NCI-H446 (cell line): ENCODE data around the gene TCF7L1.
"Not testable (repeated sequence)": the region's sequence is repeated elsewhere in the genome, so short reads cannot be mapped to it uniquely, and the experiment has no call there.

ENCODE experiments used
- DNase-seq, 2 experiments: peaks; one replicate each; lab custom pipeline; 2025; lab: John Stamatoyannopoulos, UW

Gene TCF7L1

GRCh38 chr2:85326406-85327159, 193.4 kb downstream of the TCF7L1 start:
- DNase-seq = no peak

DNA sequence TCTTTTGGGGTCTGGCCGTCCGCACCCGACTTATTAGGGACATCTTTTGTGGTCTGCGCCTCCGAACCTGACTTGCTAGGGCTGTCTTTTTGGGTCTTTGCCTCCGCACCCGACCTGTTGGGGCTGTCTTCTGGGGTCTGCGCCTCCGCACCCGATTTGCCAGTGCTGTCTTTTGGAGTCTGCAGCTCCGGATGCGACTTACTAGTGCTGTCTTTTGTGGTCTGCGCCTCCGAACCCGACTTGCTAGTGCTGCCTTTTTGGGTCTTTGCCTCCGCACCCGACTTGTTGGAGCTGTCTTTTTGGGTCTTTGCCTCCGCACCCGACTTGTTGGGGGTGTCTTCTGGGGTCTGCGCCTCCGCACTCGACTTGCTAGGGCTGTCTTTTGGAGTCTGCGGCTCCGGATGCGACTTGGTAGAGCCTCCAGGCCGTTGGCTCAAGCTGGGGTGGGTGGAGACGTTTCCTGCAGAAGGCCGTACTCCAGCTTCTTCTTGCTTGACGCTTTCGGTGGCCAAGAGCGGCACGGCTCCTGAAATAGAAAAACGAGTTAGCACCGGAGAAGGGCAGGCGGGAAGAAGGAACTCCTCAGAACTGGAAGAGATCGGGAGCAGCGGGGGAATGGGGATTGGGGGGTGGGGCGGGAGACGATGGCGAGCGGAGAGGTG, 194.1 kb downstream of the TCF7L1 start:
- DNase-seq = no peak

- DNase-seq = peak; percentile 88 to 96
These were observed 194.8 kb downstream of the TCF7L1 start, which contains the start of gene TGOLN2 for GRCh38 chr2:85327822-85328617. Gene TGOLN2 (minus strand): TSS chr2:85327989. CDS start chr2:85327962, 27 bp downstream.

DNA sequence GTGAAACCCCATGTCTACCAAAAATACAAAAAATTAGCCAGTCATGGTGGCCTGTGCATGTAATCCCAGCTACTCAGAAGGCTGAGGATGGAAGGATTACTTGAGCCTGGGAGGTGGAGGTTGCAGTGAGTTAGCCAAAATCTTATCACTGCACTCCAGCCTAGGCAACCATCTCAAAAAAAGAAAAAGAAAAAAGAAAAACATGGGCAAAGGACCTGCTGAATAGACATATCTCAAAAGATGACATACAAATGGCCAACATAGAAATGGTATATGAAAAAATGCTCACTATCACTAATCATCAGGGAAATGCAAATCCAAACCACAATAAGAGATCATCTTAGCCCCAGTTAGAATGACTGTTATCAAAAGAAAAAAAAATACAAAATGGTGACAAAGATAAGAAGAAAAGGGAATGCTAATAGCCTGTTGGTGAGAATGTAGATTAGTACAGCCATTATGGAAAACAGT, 196.0 kb downstream of the TCF7L1 start:
- DNase-seq = no peak

GRCh38 chr2:85329701-85330100, 196.5 kb downstream of the TCF7L1 start:
- not testable (repeated sequence) for DNase-seq

DNA sequence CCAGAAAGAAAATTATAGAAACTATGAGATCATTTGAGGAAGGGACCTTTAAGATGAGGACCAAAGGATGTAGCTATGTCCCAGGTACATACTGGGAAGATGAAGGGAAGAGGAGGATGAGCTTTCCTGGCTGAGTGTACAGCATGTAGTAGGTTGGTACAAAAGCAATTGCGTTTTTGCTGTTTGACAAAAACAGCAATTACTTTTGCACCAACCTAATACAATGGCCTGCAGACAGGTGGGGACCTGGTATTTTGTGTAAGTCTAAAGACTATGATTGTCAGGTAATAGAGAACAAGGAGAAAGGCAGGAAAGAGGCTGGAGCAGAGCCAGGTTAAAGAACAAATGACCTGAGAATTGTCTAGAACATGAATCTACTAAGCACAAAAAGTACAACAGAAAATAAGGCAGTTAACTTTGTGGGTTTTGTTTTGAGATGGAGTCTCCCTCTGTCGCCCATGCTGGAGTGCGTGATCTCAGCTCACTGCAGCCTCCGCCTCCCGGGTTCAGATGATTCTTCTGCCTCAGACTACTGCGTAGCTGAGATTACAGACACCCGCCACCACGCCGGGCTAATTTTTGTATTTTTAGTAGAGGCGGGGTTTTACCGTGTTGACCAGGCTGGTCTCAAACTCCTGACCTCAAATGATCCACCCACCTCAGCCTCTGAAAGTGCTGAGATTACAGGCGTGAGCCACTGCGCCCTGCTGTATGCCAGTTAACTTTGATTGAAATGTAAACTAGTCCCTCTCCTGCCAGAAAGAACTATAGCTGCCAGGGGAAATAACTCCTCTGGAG, 197.8 kb downstream of the TCF7L1 start:
- no peak for DNase-seq

DNA sequence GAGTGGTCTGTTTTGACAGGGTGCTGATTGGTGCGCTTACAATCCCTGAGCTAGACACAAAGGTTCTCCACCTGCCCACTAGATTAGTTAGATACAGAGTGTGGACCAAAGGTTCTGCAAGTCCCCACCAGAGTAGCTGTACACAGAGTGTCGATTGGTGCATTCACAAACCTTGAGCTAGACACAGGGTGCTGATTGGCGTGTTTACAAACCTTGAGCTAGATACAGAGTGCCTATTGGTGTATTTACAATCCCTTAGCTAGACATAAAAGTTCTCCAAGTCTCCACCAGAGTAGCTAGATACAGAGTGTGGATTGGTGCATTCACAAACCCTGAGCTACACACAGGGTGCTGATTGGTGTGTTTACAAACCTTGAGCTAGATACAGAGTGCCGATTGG, 200.7 kb downstream of the TCF7L1 start:
- not testable (repeated sequence) for DNase-seq

DNA sequence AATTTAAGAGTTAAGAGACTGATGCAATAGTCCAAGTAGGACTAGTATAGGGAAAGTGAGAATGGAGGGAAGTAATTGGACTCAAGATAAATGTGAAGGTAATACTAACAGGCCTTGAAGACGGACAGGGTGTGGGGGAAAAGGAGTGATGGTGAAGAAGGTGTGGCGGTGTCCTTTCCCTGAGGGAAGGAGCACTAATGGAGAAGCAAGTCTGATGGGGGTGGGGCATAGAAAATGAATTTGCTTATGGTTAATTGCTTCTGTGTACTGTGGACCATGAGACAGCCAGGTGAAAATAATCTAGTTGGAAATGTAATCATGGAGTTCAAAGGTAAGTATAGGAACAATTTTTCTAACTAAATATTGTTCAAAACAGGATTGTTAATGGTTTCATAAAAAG, 201.7 kb downstream of the TCF7L1 start:
- no peak for DNase-seq

- no peak for DNase-seq
These were observed 207.1 kb downstream of the TCF7L1 start for GRCh38 chr2:85340034-85340892.

DNA sequence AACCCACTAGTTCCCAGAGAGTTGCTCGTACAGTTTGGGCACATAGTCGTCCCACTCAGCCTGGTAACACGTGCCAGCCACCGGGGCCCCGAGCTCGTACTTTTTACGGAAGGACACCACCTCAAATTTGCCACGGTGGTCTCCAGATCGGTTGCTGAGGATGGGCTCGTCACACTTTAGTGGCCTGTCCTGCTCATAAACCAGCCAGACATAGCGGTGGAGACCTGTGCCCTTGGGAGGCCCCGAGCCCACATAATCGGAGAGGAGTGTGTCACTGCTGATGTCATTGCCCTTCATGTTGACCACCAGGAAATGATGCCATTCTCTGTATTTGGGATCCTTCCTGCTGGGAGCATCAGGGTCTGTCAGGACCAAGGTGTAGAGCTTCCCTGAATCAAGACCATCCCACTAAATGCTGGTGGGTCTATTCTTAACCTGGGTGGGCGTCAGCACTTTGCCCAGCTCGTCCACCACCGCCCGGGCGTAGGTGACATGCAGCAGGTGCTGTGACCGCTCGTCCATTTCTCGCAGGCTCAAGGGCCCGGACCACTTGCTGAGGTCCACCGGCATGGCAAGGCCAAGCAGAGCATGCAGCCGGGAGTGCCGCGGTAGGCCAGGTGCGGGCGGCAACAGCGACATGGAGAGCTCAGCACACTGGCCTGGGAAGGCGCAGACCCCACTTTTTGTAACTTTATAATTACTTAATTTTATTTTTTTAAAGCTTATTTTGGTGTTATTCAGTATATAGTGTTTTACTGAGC, 208.3 kb downstream of the TCF7L1 start:
- no peak for DNase-seq

DNA sequence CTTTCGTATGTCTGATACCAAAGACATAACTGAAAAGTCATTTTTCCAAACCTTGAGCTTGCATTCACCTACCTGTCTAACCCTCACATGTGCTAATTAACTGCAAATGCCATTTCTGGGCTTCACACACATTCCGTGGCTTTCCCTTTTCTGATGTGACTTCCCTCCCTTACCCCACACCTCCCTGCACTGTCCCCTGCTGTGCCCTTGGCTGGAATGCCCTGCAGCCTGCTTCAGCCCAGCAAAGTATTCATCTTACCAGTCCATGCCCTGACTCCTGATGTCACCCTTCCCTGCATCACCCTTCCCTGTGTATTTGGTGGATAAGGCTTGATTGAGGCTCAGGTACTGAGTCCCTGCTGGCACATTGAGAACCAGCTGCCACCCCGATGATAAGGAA, 209.0 kb downstream of the TCF7L1 start:
- no peak for DNase-seq

DNA sequence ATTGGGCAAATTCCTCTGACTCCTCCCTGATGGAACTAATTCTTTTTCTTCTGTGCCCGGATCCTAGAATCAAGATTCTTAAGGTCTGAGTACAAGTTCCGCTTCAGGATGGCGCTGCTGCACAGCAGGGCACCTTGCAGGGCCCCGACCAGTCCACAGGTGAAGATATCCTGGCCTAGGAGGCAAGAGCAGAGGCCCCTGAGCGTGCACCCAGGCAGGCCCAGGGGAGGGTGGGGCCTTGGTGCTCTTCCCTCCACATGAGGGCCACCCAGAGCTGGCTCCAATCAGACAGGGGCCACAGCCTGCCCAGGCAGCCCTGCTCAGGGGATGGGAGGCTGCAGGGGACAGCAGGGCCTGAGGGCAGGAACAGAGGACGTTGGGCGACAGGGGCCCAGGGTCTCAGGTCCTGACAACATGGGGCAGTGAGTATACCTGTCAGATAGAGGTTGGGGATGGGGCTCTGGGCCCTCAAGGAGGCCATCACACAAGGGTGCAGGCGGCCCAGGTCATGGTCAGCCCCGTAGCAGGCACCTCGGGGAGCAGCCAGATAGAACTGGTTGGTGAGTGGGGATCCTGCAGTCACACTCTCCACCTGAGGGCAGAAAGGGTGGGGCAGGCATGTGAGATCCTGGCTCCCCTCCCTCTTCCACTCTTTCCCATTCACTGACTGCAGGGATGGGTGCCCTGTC, 210.2 kb downstream of the TCF7L1 start:
- DNase-seq = not testable (repeated sequence)

DNA sequence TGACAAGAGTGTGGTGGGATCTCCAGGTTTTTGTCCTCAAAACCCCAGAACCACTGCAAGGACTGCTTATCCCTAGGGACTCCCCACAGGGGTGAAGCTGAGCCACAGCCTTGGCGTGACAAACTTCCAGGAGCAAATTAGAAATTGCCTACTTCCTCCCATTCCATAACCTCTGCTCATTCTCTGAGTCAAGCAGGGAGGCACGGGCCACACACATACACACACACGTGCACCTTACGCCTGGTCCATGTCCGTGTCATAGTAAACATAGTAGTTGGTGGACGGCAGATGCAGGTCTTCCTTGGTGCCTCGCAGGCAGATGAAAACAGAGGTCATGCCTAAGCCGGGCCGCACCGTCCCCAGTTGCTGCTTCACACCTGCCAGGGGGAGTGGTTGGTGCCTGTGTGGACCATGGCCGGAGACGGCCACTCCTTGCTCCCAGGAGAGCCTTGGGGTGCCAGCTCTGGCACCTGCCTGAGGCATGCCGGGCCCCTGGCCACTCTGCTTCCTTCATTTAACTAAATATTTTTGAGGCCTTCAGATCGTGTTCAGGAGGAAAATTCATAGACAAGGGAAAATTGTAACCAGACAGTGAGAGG, 211.3 kb downstream of the TCF7L1 start:
- DNase-seq = no peak

- DNase-seq = no peak
These were observed 214.4 kb downstream of the TCF7L1 start for GRCh38 chr2:85347599-85347998.

GRCh38 chr2:85353876-85354285, 220.7 kb downstream of the TCF7L1 start:
- DNase-seq = peak in 1 of 2 experiments; percentile 40

- peak; percentile 96 to 98 for DNase-seq
These were observed 221.3 kb downstream of the TCF7L1 start, which contains the start of the genes ELMOD3 and RETSAT for GRCh38 chr2:85354286-85355072. Gene ELMOD3 (plus strand): TSS chr2:85354769. CDS start chr2:85357199, 2,430 bp downstream. Gene RETSAT (minus strand): TSS chr2:85354528. CDS start chr2:85354507, 21 bp downstream.

- DNase-seq = no peak
These were observed 221.8 kb downstream of the TCF7L1 start for GRCh38 chr2:85355073-85355410.

DNA sequence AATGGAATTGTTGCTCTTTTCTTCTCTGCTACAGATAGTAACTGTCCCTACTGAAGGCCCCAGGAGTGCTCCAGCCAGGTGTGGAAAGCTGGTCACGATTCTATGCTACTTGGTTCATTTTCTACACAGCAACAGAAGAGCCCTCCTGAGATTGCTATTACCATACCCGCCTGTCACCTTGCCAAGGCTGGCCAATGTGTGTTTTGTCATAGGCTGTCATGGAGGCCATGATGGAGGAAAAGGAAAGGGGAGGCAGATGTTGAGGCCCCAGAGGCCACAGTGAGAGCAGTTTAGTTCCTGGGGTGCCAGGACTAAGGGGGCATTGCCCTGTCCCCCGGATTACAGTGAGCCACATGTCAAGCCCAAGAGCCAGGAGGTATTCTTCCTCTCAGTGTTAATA, 222.3 kb downstream of the TCF7L1 start:
- no peak for DNase-seq
